Osteoblast (primary cell): ENCODE measurements around the gene COPS2. TPM values are rescaled to one million over a fixed set of nuclear protein-coding genes. Genes with fewer than 3 reads are reported as not detected.

ENCODE experiments used
- DNase-seq: peaks from one replicate; pipeline ENCODE4 v3.0.0; 2011; ENCODE audit warnings: low spot score, mixed read lengths; ENCODE audit not compliant: insufficient read length; ENCODE audit errors: missing footprints
- H2AFZ ChIP-seq: 2 replicates; pipeline ENCODE4 v1.6.0; 2011; ENCODE audit warnings: mild to moderate bottlenecking, low read length
- H3K27ac ChIP-seq: 2 replicates; pipeline ENCODE4 v1.5.1; 2011; ENCODE audit warnings: mild to moderate bottlenecking, low read depth, low read length, moderate library complexity
- H3K27me3 ChIP-seq: 2 replicates; pipeline ENCODE4 v1.6.0; 2012; ENCODE audit warnings: mild to moderate bottlenecking, control low read depth, inconsistent platforms, low read length, moderate library complexity; ENCODE audit not compliant: insufficient read depth
- H3K36me3 ChIP-seq: 2 replicates; pipeline ENCODE4 v1.5.1; 2011; ENCODE audit warnings: mild to moderate bottlenecking, low read length, control low read depth, moderate library complexity; ENCODE audit not compliant: insufficient read depth
- H3K4me1 ChIP-seq: 2 replicates; pipeline ENCODE4 v1.5.1; 2011; ENCODE audit warnings: mild to moderate bottlenecking, low read length, control low read depth, moderate library complexity; ENCODE audit not compliant: insufficient read depth
- H3K4me2 ChIP-seq: 2 replicates; pipeline ENCODE4 v1.6.0; 2011; ENCODE audit warnings: mild to moderate bottlenecking, low read length; ENCODE audit not compliant: insufficient read depth
- H3K4me3 ChIP-seq: fragments of 200-600 bp; sonication (generic); 3 replicates; pipeline ENCODE4 v1.5.1; 2012; ENCODE audit warnings: mild to moderate bottlenecking, low read length, inconsistent platforms; ENCODE audit not compliant: insufficient read depth
- H3K79me2 ChIP-seq: 2 replicates; pipeline ENCODE4 v1.6.0; 2012; ENCODE audit warnings: mild to moderate bottlenecking, low read length, control low read depth, inconsistent platforms; ENCODE audit not compliant: insufficient read depth
- H3K9me3 ChIP-seq: 2 replicates; pipeline ENCODE4 v1.5.1; 2011; ENCODE audit warnings: low read depth, low read length, control low read depth
- H4K20me1 ChIP-seq: 2 replicates; pipeline ENCODE4 v1.6.0; 2012; ENCODE audit warnings: mild to moderate bottlenecking, low read length, control low read depth; ENCODE audit not compliant: insufficient read depth
- total RNA-seq: library from RNA; depleted of rRNA; stranded (reverse); fragments of >200 nt; gene quantifications from 2 replicates; pipeline ENCODE4 v1.2.3, GENCODE V29; 2012
- TF ChIP-seq, protein P1 (sequence below): IDR thresholded peaks from 2 replicates; pipeline ENCODE4 v1.5.1; 2011; ENCODE audit warnings: mild to moderate bottlenecking, low read depth, low read length, moderate library complexity; ENCODE audit errors: extremely low read depth

COPS2 gene
- 101 and 104 TPM in 2 replicates for total RNA-seq

GRCh38 chr15:49155110-49155833, at the start of gene COPS2:
Gene COPS2, minus strand, starts transcription at chr15:49155599. Its CDS starts 21 bp downstream, at chr15:49155578.
- Histone ChIP-seq H3K27ac (peak within 1 kb of the TSS; percentile 97), H3K4me3 (peak within 1 kb of the TSS; percentile 86), H3K4me2 (peak within 1 kb of the TSS; percentile 87), H3K36me3 (no peaks in the 10 kb centered on the region), H3K9me3 (no peaks in the 10 kb centered on the region), H3K4me1 (peaks cover 23% of the 10 kb centered on the region), H2AFZ (peak within 1 kb of the TSS; percentile 93), H4K20me1 (peaks cover 16% of the 10 kb centered on the region), H3K27me3 (no peaks in the 10 kb centered on the region), H3K79me2 (peaks cover 84% of the 10 kb centered on the region)
- DNase-seq, result peak; percentile 87
- TF ChIP-seq, protein P1, sequence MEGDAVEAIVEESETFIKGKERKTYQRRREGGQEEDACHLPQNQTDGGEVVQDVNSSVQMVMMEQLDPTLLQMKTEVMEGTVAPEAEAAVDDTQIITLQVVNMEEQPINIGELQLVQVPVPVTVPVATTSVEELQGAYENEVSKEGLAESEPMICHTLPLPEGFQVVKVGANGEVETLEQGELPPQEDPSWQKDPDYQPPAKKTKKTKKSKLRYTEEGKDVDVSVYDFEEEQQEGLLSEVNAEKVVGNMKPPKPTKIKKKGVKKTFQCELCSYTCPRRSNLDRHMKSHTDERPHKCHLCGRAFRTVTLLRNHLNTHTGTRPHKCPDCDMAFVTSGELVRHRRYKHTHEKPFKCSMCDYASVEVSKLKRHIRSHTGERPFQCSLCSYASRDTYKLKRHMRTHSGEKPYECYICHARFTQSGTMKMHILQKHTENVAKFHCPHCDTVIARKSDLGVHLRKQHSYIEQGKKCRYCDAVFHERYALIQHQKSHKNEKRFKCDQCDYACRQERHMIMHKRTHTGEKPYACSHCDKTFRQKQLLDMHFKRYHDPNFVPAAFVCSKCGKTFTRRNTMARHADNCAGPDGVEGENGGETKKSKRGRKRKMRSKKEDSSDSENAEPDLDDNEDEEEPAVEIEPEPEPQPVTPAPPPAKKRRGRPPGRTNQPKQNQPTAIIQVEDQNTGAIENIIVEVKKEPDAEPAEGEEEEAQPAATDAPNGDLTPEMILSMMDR, result no peak

- no peaks in the 10 kb centered on the region for H3K27me3 ChIP-seq
- no peaks in the 10 kb centered on the region for H3K9me3 ChIP-seq
- no peak for DNase-seq
- no peak overlapping the region for H2AFZ ChIP-seq
- H3K27ac ChIP-seq, result no peak overlapping the region
- peaks cover 10% of the 10 kb centered on the region for H4K20me1 ChIP-seq
- TF ChIP-seq, protein P1, result no peak
- peaks cover 54% of the 10 kb centered on the region for H3K79me2 ChIP-seq
- H3K36me3 ChIP-seq, result peaks cover 7% of the 10 kb centered on the region
- no peak overlapping the region for H3K4me2 ChIP-seq
- H3K4me3 ChIP-seq, result no peak overlapping the region
- peaks cover 4% of the 10 kb centered on the region for H3K4me1 ChIP-seq
Measured at GRCh38 chr15:49200347-49200746, 44.9 kb upstream of the COPS2 start.

GRCh38 chr15:49199666-49200065, 44.3 kb upstream of the COPS2 start:
- Histone ChIP-seq H3K4me2 (no peak overlapping the region), H3K27ac (no peak overlapping the region), H2AFZ (no peak overlapping the region), H3K27me3 (no peaks in the 10 kb centered on the region), H3K36me3 (peaks cover 7% of the 10 kb centered on the region), H3K4me1 (peaks cover 4% of the 10 kb centered on the region), H3K4me3 (no peak overlapping the region), H4K20me1 (peaks cover 12% of the 10 kb centered on the region), H3K9me3 (no peaks in the 10 kb centered on the region), H3K79me2 (peaks cover 54% of the 10 kb centered on the region)
- no peak for DNase-seq
- TF ChIP-seq, protein P1, result no peak

DNA sequence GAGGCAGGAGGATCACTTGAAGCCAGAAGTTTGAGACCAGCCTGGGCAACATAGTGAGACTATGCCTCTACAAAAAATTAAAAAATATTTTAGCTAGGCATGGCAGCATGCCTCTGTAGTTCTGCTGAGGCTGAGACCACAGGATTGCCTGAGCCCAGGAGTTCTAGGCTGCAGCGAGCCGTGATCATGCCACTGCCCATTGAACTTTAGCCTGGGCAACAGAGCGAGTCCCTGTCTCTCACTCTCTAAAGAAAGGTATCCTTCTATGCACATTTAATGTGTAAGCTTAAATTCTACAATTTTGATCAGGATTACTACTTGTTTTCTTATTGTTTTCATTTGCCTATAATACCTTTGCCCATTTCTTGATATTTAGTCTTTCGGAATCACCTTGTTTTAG, 41.5 kb upstream of the COPS2 start:
- H4K20me1 ChIP-seq, result peaks cover 12% of the 10 kb centered on the region
- TF ChIP-seq, protein P1, result no peak
- H3K9me3 ChIP-seq, result no peaks in the 10 kb centered on the region
- H3K27ac ChIP-seq, result no peak overlapping the region
- no peaks in the 10 kb centered on the region for H3K27me3 ChIP-seq
- no peak for DNase-seq
- no peaks in the 10 kb centered on the region for H3K36me3 ChIP-seq
- H3K4me1 ChIP-seq, result peaks cover 4% of the 10 kb centered on the region
- H3K4me3 ChIP-seq, result no peak overlapping the region
- H3K4me2 ChIP-seq, result no peak overlapping the region
- no peak overlapping the region for H2AFZ ChIP-seq
- peaks cover 64% of the 10 kb centered on the region for H3K79me2 ChIP-seq
